ENCODE measurements around the gene OXLD1. TPM values are rescaled to one million over a fixed set of nuclear protein-coding genes. Genes with fewer than 3 reads are reported as not detected.

The OXLD1 gene
- total RNA-seq, 1 experiment from 2014 or later, result 37.0 TPM

DNA sequence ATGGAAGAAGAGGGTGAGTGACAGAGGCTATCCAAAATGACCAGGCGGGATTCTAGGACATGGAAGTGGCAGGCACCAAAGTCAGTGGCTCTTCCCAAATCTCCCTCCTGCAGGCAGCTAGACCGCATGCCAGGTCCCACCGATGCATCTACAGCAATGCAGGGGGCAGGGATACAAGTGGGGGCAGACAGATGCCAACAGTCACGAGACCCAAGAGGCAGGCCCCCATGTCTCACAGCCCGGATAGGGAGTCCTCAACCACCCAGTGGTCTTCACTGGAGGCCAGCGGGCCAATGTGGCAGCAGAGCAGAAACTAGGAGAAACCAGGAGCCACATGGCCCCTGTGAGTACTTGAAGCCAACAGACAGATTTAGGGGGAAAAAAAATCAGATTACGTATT, 49.5 kb downstream of the OXLD1 start:
- Histone ChIP-seq H3K4me1 (no peaks in the 10 kb centered on the region), H3K36me3 (ENCODE audit: control insufficient read depth, insufficient read depth, low read length) (peaks cover 2% of the 10 kb centered on the region; the same call in 1 of the 2 replicates), H3K9me3 (no peaks in the 10 kb centered on the region), H3K4me3 (ENCODE audit: low read depth, low read length) (no peak overlapping the region), H3K27me3 (replicated peaks; ENCODE audit: control insufficient read depth, insufficient read depth, low read length) (no peaks in the 10 kb centered on the region)
- TF ChIP-seq, protein P1, sequence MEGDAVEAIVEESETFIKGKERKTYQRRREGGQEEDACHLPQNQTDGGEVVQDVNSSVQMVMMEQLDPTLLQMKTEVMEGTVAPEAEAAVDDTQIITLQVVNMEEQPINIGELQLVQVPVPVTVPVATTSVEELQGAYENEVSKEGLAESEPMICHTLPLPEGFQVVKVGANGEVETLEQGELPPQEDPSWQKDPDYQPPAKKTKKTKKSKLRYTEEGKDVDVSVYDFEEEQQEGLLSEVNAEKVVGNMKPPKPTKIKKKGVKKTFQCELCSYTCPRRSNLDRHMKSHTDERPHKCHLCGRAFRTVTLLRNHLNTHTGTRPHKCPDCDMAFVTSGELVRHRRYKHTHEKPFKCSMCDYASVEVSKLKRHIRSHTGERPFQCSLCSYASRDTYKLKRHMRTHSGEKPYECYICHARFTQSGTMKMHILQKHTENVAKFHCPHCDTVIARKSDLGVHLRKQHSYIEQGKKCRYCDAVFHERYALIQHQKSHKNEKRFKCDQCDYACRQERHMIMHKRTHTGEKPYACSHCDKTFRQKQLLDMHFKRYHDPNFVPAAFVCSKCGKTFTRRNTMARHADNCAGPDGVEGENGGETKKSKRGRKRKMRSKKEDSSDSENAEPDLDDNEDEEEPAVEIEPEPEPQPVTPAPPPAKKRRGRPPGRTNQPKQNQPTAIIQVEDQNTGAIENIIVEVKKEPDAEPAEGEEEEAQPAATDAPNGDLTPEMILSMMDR (IDR thresholded peaks at IDR 0.05; ENCODE audit: insufficient read depth in 1 of 2, low read depth in 1 of 2, low read length in 1 of 2, severe bottlenecking in 1 of 2, unreplicated experiment in 1 of 2), result no peak
- H3K4me1 Mint-ChIP-seq (ENCODE audit: low read depth, unreplicated experiment), result no peaks in the 10 kb centered on the region
- H3K27me3 Mint-ChIP-seq (ENCODE audit: insufficient read depth, unreplicated experiment), result no peaks in the 10 kb centered on the region
- no TSS peak for BruUV-seq (replicated peaks)
- peaks cover 95% of the 10 kb centered on the region for H3K36me3 Mint-ChIP-seq (ENCODE audit: insufficient read depth, unreplicated experiment)
- no peak for DNase-seq
- no peak overlapping the region for H3K4me3 Mint-ChIP-seq (ENCODE audit: unreplicated experiment)
- peaks cover 10% of the 10 kb centered on the region for H3K9me3 Mint-ChIP-seq (ENCODE audit: unreplicated experiment)
- CTCF ChIA-PET, result no interaction called here
- intact Hi-C loops (cut with micrococcal nuclease; ENCODE audit: unreplicated experiment), result no loop called here
- POLR2A ChIA-PET, result no interaction called here
- H3K27ac Mint-ChIP-seq (ENCODE audit: unreplicated experiment), result no peak overlapping the region

DNA sequence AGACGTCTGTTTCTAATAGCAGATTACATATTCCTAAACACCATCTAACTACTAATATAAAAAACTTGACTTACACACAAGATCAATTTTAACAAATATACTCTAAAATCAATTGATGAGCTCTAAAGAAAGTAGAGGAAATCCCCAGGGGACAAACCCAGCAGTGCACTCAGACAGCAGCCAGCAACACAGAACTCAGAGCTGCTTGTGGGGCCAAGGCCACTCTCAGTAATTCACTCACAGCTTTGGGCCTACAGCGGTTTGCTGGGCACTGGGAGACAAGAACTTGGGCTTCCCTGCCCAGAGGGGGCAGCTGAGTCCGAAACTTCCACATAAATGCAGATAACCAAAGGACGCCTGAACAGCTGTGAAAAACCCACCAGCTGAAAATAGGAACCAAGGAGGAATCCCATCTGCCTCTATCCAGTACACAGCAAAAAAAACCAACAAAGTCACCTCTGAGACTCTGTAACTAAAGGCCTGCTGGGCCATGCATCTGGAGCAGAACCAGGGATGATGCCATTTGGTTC, 50.9 kb downstream of the OXLD1 start:
- no peak overlapping the region for H3K4me3 ChIP-seq (ENCODE audit: low read depth, low read length)
- DNase-seq, result no peak
- no TSS peak for BruUV-seq (replicated peaks)
- POLR2A ChIA-PET, result no interaction called here
- no peak overlapping the region for H3K4me3 Mint-ChIP-seq (ENCODE audit: unreplicated experiment)
- TF ChIP-seq, protein P1 (IDR thresholded peaks at IDR 0.05; ENCODE audit: insufficient read depth in 1 of 2, low read depth in 1 of 2, low read length in 1 of 2, severe bottlenecking in 1 of 2, unreplicated experiment in 1 of 2), result no peak
- H3K27me3 Mint-ChIP-seq (ENCODE audit: insufficient read depth, unreplicated experiment), result no peaks in the 10 kb centered on the region
- intact Hi-C loops (cut with micrococcal nuclease; ENCODE audit: unreplicated experiment), result no loop called here
- peaks cover 10% of the 10 kb centered on the region for H3K9me3 Mint-ChIP-seq (ENCODE audit: unreplicated experiment)
- H3K4me1 Mint-ChIP-seq (ENCODE audit: low read depth, unreplicated experiment), result no peaks in the 10 kb centered on the region
- peaks cover 95% of the 10 kb centered on the region for H3K36me3 Mint-ChIP-seq (ENCODE audit: insufficient read depth, unreplicated experiment)
- H3K36me3 ChIP-seq (ENCODE audit: control insufficient read depth, insufficient read depth, low read length), result no peaks in the 10 kb centered on the region
- CTCF ChIA-PET, result interaction anchor here (1.2 kb wide), 1 partner anchor 17 kb away, joined by 3 read pairs; no protein-coding TSS in a partner anchor
- no peaks in the 10 kb centered on the region for H3K27me3 ChIP-seq (replicated peaks; ENCODE audit: control insufficient read depth, insufficient read depth, low read length)
- H3K4me1 ChIP-seq, result no peaks in the 10 kb centered on the region
- no peak overlapping the region for H3K27ac Mint-ChIP-seq (ENCODE audit: unreplicated experiment)
- H3K9me3 ChIP-seq, result no peaks in the 10 kb centered on the region

Small RNAs within 50 kb of the gene (microRNA-seq; reads per million reads assigned to microRNA genes)
- gene MIR6786, result 0.74 reads per million

Other genes with a start within 250 kb of the OXLD1 start
- gene ACTG1, start 153.8 kb downstream of the OXLD1 start, total RNA-seq (2022), result 1,436 and 1,933 TPM in 2 replicates
- 2.1 and 2.9 TPM in 2 replicates for gene FSCN2, start 138.2 kb downstream of the OXLD1 start, total RNA-seq (2022)
- gene FAAP100, start 114.3 kb downstream of the OXLD1 start, total RNA-seq (2022), result 38.5 and 42.2 TPM in 2 replicates
- 119 and 139 TPM in 2 replicates for gene NPLOC4, start 29.5 kb downstream of the OXLD1 start, total RNA-seq (2022)
- gene TSPAN10, start 29.4 kb downstream of the OXLD1 start, total RNA-seq (2022), result 4.0 and 4.1 TPM in 2 replicates
- not detected in 2 replicates for gene PDE6G, start 10.1 kb downstream of the OXLD1 start, total RNA-seq (2022)
- 49.0 and 50.5 TPM in 2 replicates for gene CCDC137, start 132 bp upstream of the OXLD1 start, total RNA-seq (2022)
- gene ARL16, start 17.2 kb upstream of the OXLD1 start, total RNA-seq (2022), result 45.1 and 49.8 TPM in 2 replicates
- 176 and 178 TPM in 2 replicates for gene HGS, start 17.4 kb upstream of the OXLD1 start, total RNA-seq (2022)
- 164 and 176 TPM in 2 replicates for gene MRPL12, start 36.8 kb upstream of the OXLD1 start, total RNA-seq (2022)
- 49.5 and 54.8 TPM in 2 replicates for gene SLC25A10, start 45.7 kb upstream of the OXLD1 start, total RNA-seq (2022)
- 0.91 and 1.0 TPM in 2 replicates for gene GCGR, start 137.5 kb upstream of the OXLD1 start, total RNA-seq (2022)
- gene MCRIP1, start 166.7 kb upstream of the OXLD1 start, total RNA-seq (2022), result 59.7 and 60.0 TPM in 2 replicates
- gene PPP1R27, start 168.4 kb upstream of the OXLD1 start, total RNA-seq (2022), result 0.93 TPM in 1 of 2 replicates, not detected in the other
- 895 and 958 TPM in 2 replicates for gene P4HB, start 193.9 kb upstream of the OXLD1 start, total RNA-seq (2022)
- gene ARHGDIA, start 204.7 kb upstream of the OXLD1 start, total RNA-seq (2022), result 253 and 292 TPM in 2 replicates
- 248 and 252 TPM in 2 replicates for gene ALYREF, start 225.0 kb upstream of the OXLD1 start, total RNA-seq (2022)
- 133 and 140 TPM in 2 replicates for gene ANAPC11, start 225.1 kb upstream of the OXLD1 start, total RNA-seq (2022)
- 0.37 and 0.68 TPM in 2 replicates for gene NPB, start 235.6 kb upstream of the OXLD1 start, total RNA-seq (2022)
- 125 and 151 TPM in 2 replicates for gene PCYT2, start 244.8 kb upstream of the OXLD1 start, total RNA-seq (2022)